ENCODE measurements around the gene ID3.

Gene ID3

DNA sequence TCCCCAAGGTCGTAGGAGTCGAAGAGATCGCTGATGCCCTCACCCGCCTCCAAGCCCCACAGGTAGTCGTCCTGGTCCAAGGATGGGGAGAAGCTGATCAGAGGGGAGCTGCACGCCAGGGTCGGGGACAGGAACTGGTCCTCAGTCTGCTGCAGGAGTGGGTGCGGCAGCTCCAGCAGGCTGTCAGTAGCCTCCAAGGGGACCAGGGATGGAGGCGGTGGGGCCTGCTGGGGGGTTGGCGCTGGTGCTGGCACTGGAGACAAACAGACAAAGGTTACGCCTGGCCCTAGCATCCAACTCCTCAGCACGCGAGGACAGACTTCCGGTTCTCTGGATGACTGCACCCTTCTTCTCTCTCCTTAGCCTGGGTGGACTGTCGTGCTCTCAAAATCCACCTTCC, 49.4 kb downstream of the ID3 start:
- no peak overlapping the region for H3K4me3 ChIP-seq (replicated peaks; ENCODE audit: low read depth, low read length)
- no peak for DNase-seq (ENCODE audit: extremely low read depth, low read depth)
- TF ChIP-seq, protein P1, sequence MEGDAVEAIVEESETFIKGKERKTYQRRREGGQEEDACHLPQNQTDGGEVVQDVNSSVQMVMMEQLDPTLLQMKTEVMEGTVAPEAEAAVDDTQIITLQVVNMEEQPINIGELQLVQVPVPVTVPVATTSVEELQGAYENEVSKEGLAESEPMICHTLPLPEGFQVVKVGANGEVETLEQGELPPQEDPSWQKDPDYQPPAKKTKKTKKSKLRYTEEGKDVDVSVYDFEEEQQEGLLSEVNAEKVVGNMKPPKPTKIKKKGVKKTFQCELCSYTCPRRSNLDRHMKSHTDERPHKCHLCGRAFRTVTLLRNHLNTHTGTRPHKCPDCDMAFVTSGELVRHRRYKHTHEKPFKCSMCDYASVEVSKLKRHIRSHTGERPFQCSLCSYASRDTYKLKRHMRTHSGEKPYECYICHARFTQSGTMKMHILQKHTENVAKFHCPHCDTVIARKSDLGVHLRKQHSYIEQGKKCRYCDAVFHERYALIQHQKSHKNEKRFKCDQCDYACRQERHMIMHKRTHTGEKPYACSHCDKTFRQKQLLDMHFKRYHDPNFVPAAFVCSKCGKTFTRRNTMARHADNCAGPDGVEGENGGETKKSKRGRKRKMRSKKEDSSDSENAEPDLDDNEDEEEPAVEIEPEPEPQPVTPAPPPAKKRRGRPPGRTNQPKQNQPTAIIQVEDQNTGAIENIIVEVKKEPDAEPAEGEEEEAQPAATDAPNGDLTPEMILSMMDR (IDR thresholded peaks at IDR 0.05; ENCODE audit: low read depth, low read length, missing control alignments) = no peak

Measured in HFF-Myc (cell line).